GM23338 (cell line): ENCODE results near the gene HDAC10. TPM values are rescaled to one million over a fixed set of nuclear protein-coding genes. Genes with fewer than 3 reads are reported as not detected.

Experiments
- ATAC-seq: fragments of 200-7000 bp; cut with Tn5 transposase; 3 replicates; pipeline ENCODE4 v1.9.1; 2020
- DNase-seq: peaks from one replicate; pipeline ENCODE4 v3.0.0-alpha.2; 2015; ENCODE audit warnings: low spot score
- H2AFZ ChIP-seq: fragments of 200-600 bp; sonication (generic); 2 replicates; pipeline ENCODE4 v1.8.0; 2016; ENCODE audit warnings: antibody characterized with exemption, mild to moderate bottlenecking, moderate library complexity
- H3F3A ChIP-seq: fragments of 200-600 bp; sonication (generic); replicated peaks from 2 replicates; pipeline ENCODE4 v1.8.0; 2017; ENCODE audit warnings: antibody characterized with exemption, mixed run types, low read depth
- H3K27ac ChIP-seq: fragments of 200-600 bp; sonication (generic); 2 replicates; pipeline ENCODE4 v1.6.1; 2016; ENCODE audit warnings: low read depth
- H3K27me3 ChIP-seq: fragments of 200-600 bp; sonication (generic); 2 replicates; pipeline ENCODE4 v1.8.0; 2016; ENCODE audit warnings: mild to moderate bottlenecking, mixed run types, moderate library complexity; ENCODE audit not compliant: insufficient read depth
- H3K36me3 ChIP-seq: fragments of 200-600 bp; sonication (generic); 2 replicates; pipeline ENCODE4 v1.8.0; 2016; ENCODE audit warnings: mild to moderate bottlenecking; ENCODE audit not compliant: insufficient read depth
- H3K4me1 ChIP-seq: fragments of 200-600 bp; sonication (generic); 2 replicates; pipeline ENCODE4 v1.8.0; 2016; ENCODE audit warnings: mild to moderate bottlenecking, moderate library complexity; ENCODE audit not compliant: insufficient read depth
- H3K4me2 ChIP-seq: fragments of 200-600 bp; sonication (generic); 2 replicates; pipeline ENCODE4 v1.7.1; 2017; ENCODE audit warnings: mixed run types
- H3K4me3 ChIP-seq: fragments of 200-600 bp; sonication (generic); 2 replicates; pipeline ENCODE4 v1.6.1; 2016; ENCODE audit warnings: mixed run types
- H3K79me2 ChIP-seq: fragments of 200-600 bp; sonication (generic); replicated peaks from 2 replicates; pipeline ENCODE4 v1.8.0; 2017; ENCODE audit warnings: mild to moderate bottlenecking; ENCODE audit not compliant: insufficient read depth
- H3K9me2 ChIP-seq: fragments of 200-600 bp; sonication (generic); 2 replicates; pipeline ENCODE4 v1.8.0; 2017; ENCODE audit not compliant: insufficient read depth
- H4K20me1 ChIP-seq: fragments of 200-600 bp; sonication (generic); replicated peaks from 2 replicates; pipeline ENCODE4 v1.8.0; 2017; ENCODE audit warnings: mild to moderate bottlenecking; ENCODE audit not compliant: insufficient read depth
- H3K27ac Mint-ChIP-seq: 2 replicates; pipeline ENCODE4 v1.8.0; 2020; ENCODE audit warnings: inconsistent platforms, mild to moderate bottlenecking, moderate library complexity, mixed read lengths
- H3K27me3 Mint-ChIP-seq: 3 replicates; pipeline ENCODE4 v1.8.0; 2022; ENCODE audit warnings: low read depth, mild to moderate bottlenecking, moderate library complexity, mixed read lengths, inconsistent platforms; ENCODE audit not compliant: insufficient read depth, poor library complexity
- H3K36me3 Mint-ChIP-seq: 3 replicates; pipeline ENCODE4 v1.8.0; 2021; ENCODE audit warnings: low read depth, mild to moderate bottlenecking, inconsistent platforms, moderate library complexity, mixed read lengths
- H3K4me1 Mint-ChIP-seq: 3 replicates; pipeline ENCODE4 v1.8.0; 2020; ENCODE audit warnings: mild to moderate bottlenecking, inconsistent platforms, mixed read lengths
- H3K4me3 Mint-ChIP-seq: 3 replicates; pipeline ENCODE4 v1.8.0; 2021; ENCODE audit warnings: moderate library complexity, mild to moderate bottlenecking, inconsistent platforms, mixed read lengths
- H3K9me3 Mint-ChIP-seq: 3 replicates; pipeline ENCODE4 v1.8.0; 2020; ENCODE audit warnings: moderate library complexity, mild to moderate bottlenecking, inconsistent platforms, mixed read lengths
- CREB1 ChIP-seq: fragments of 250-450 bp; sonication (Bioruptor Pico); IDR thresholded peaks from 2 replicates; pipeline ENCODE4 v1.5.0; 2020; ENCODE audit warnings: low read depth, mild to moderate bottlenecking, moderate library complexity
- EZH2 ChIP-seq: fragments of 200-600 bp; sonication (generic); IDR thresholded peaks from one replicate; pipeline ENCODE4 v1.8.0; 2017; ENCODE audit warnings: antibody characterized with exemption, mild to moderate bottlenecking, low read depth; ENCODE audit not compliant: unreplicated experiment
- EZH2phosphoT487 ChIP-seq: fragments of 200-600 bp; sonication (generic); IDR thresholded peaks from one replicate; pipeline ENCODE4 v1.8.1; 2018; ENCODE audit warnings: antibody characterized with exemption; ENCODE audit not compliant: unreplicated experiment
- JUNB ChIP-seq: IDR thresholded peaks from one replicate; pipeline ENCODE4 v1.6.1; 2016; ENCODE audit warnings: antibody characterized with exemption; ENCODE audit not compliant: unreplicated experiment
- NANOG ChIP-seq: IDR thresholded peaks from 2 replicates; pipeline ENCODE4 v1.6.1; 2016; ENCODE audit warnings: antibody characterized with exemption, borderline replicate concordance
- POLR2AphosphoS5 ChIP-seq: IDR thresholded peaks from 2 replicates; pipeline ENCODE4 v1.6.1; 2016; ENCODE audit warnings: antibody characterized with exemption, low read depth
- STAT1 ChIP-seq: IDR thresholded peaks from one replicate; pipeline ENCODE4 v1.6.1; 2016; ENCODE audit warnings: antibody characterized with exemption; ENCODE audit not compliant: unreplicated experiment
- ZNF114 ChIP-seq: fragments of 250-450 bp; sonication (Bioruptor Pico); IDR thresholded peaks from 2 replicates; pipeline ENCODE4 v1.5.0; 2020; ENCODE audit warnings: mild to moderate bottlenecking, moderate library complexity
- ZNF331 ChIP-seq: fragments of 250-450 bp; sonication (Bioruptor Pico); IDR thresholded peaks from 2 replicates; pipeline ENCODE4 v1.5.0; 2020; ENCODE audit warnings: low read depth, mild to moderate bottlenecking, moderate library complexity
- polyA plus RNA-seq: library from polyadenylated mRNA; unstranded; fragments of >200 nt; fragmentation: Nextera tagmentation; extraction: Ambion mirVana; gene quantifications from 2 replicates; pipeline ENCODE4 v1.2.1, GENCODE V29; 2016
- total RNA-seq: library from RNA; depleted of rRNA; stranded (reverse); fragments of >200 nt; shearing (Covaris generic); gene quantifications from 2 replicates; pipeline ENCODE4 v1.2.3, GENCODE V29; 2014
- TF ChIP-seq, protein P1 (sequence below): IDR thresholded peaks from one replicate; pipeline ENCODE4 v1.6.1; 2018; ENCODE audit warnings: antibody characterized with exemption; ENCODE audit not compliant: unreplicated experiment
- TF ChIP-seq, protein P2 (sequence below): IDR thresholded peaks from 2 replicates; pipeline ENCODE4 v1.6.1; 2016; ENCODE audit warnings: antibody characterized with exemption
- TF ChIP-seq, protein P3 (sequence below), 2 experiments: fragments of 200-600 bp in 1 of 2; sonication (generic) in 1 of 2; conservative IDR thresholded peaks; 2 replicates each; pipeline versions ENCODE4 v1.5.1 to v1.6.1; 2016 to 2017; ENCODE audit warnings: antibody characterized with exemption in 2 of 2, low read depth in 2 of 2, mild to moderate bottlenecking in 2 of 2, moderate library complexity in 1 of 2
- TF ChIP-seq, protein P4 (sequence below): fragments of 250-450 bp; sonication (Bioruptor Pico); IDR thresholded peaks from 2 replicates; pipeline ENCODE4 v1.5.0; 2020; ENCODE audit warnings: mild to moderate bottlenecking, moderate library complexity

HDAC10 gene
- total and polyA plus RNA-seq, 2 experiments from 2014 or later, result 4.1 to 41.9 TPM

DNA sequence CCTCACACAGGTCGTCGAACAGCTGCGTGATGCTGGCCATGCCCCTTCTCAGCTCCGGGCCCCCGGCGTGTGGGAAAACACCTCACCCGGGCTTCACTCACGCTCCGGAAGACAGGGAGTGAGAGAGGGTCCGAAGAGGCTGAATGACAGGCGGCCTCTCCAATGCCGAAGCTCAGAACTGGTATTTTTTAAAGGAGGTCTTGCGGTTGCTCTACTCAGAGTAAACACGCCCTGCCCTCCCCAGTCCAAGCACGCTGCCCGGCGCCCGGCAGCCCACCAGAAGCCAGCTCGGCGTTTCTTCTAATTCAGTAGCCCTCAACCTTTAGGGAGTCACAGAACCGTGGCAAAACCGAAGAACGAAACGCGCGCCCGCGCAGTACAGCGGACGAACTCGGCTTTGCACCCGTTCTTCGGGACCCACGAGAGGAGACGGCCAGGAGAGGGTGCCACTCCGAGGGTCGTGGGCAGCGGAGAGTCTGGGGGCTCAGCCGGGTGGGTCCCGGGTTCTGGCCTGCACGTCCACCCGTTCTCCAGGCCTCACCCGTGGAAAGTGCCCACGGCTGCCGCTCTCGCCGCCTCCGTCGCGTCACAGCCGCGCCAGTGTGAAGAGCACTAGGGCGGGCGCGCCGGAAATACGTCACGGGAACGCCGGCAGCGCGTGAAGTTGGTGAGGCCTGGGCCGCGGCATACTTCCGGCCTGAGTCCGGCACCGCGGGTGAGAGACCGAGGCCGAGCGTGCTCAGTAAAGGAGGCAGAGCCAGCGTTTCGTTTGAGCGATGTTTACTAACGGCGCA, 6.4 kb downstream of the HDAC10 start, which contains the start of gene TUBGCP6:
Gene TUBGCP6 (minus strand): TSS at position 604 of the 794 bp plus-strand sequence. CDS start 564 bp downstream, at position 40.
- Mint-ChIP-seq H3K9me3 (no peaks in the 10 kb centered on the region), H3K4me1 (peaks cover 21% of the 10 kb centered on the region; the same call in 2 of the 3 replicates), H3K4me3 (peak within 1 kb of the TSS; percentile 92), H3K27ac (peak within 1 kb of the TSS; percentile 97), H3K36me3 (peaks cover 11% of the 10 kb centered on the region; the same call in 2 of the 3 replicates), H3K27me3 (peaks cover 8% of the 10 kb centered on the region)
- H3K9me2 ChIP-seq, result no peaks in the 10 kb centered on the region
- H4K20me1 ChIP-seq, result peaks cover 6% of the 10 kb centered on the region; the same call in 1 of the 2 replicates
- DNase-seq (peak; percentile 98), ATAC-seq (peak; percentile 84)
- H3K4me2 ChIP-seq, result peak within 1 kb of the TSS; percentile 97
- H3F3A ChIP-seq, result peaks cover 2% of the 10 kb centered on the region; the same call in 1 of the 2 replicates
- peak within 1 kb of the TSS; percentile 99 for H3K4me3 ChIP-seq
- peaks cover 40% of the 10 kb centered on the region for H3K79me2 ChIP-seq
- H3K4me1 ChIP-seq, result peaks cover 12% of the 10 kb centered on the region
- H3K36me3 ChIP-seq, result no peaks in the 10 kb centered on the region
- TF ChIP-seq, protein P1, sequence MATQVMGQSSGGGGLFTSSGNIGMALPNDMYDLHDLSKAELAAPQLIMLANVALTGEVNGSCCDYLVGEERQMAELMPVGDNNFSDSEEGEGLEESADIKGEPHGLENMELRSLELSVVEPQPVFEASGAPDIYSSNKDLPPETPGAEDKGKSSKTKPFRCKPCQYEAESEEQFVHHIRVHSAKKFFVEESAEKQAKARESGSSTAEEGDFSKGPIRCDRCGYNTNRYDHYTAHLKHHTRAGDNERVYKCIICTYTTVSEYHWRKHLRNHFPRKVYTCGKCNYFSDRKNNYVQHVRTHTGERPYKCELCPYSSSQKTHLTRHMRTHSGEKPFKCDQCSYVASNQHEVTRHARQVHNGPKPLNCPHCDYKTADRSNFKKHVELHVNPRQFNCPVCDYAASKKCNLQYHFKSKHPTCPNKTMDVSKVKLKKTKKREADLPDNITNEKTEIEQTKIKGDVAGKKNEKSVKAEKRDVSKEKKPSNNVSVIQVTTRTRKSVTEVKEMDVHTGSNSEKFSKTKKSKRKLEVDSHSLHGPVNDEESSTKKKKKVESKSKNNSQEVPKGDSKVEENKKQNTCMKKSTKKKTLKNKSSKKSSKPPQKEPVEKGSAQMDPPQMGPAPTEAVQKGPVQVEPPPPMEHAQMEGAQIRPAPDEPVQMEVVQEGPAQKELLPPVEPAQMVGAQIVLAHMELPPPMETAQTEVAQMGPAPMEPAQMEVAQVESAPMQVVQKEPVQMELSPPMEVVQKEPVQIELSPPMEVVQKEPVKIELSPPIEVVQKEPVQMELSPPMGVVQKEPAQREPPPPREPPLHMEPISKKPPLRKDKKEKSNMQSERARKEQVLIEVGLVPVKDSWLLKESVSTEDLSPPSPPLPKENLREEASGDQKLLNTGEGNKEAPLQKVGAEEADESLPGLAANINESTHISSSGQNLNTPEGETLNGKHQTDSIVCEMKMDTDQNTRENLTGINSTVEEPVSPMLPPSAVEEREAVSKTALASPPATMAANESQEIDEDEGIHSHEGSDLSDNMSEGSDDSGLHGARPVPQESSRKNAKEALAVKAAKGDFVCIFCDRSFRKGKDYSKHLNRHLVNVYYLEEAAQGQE, result no peak
- TF ChIP-seq NANOG (no peak), POLR2AphosphoS5 (peak; percentile 94), CREB1 (CRISPR knock-in tag) (peak; percentile 99), JUNB (no peak), EZH2phosphoT487 (no peak), EZH2 (no peak), ZNF114 (no peak), ZNF331 (CRISPR knock-in tag) (no peak), STAT1 (no peak)
- TF ChIP-seq, protein P2, sequence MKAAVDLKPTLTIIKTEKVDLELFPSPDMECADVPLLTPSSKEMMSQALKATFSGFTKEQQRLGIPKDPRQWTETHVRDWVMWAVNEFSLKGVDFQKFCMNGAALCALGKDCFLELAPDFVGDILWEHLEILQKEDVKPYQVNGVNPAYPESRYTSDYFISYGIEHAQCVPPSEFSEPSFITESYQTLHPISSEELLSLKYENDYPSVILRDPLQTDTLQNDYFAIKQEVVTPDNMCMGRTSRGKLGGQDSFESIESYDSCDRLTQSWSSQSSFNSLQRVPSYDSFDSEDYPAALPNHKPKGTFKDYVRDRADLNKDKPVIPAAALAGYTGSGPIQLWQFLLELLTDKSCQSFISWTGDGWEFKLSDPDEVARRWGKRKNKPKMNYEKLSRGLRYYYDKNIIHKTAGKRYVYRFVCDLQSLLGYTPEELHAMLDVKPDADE, result peak; percentile 83; the same call in 1 of the 2 replicates
- TF ChIP-seq, protein P3, sequence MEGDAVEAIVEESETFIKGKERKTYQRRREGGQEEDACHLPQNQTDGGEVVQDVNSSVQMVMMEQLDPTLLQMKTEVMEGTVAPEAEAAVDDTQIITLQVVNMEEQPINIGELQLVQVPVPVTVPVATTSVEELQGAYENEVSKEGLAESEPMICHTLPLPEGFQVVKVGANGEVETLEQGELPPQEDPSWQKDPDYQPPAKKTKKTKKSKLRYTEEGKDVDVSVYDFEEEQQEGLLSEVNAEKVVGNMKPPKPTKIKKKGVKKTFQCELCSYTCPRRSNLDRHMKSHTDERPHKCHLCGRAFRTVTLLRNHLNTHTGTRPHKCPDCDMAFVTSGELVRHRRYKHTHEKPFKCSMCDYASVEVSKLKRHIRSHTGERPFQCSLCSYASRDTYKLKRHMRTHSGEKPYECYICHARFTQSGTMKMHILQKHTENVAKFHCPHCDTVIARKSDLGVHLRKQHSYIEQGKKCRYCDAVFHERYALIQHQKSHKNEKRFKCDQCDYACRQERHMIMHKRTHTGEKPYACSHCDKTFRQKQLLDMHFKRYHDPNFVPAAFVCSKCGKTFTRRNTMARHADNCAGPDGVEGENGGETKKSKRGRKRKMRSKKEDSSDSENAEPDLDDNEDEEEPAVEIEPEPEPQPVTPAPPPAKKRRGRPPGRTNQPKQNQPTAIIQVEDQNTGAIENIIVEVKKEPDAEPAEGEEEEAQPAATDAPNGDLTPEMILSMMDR (conservative IDR thresholded peaks at IDR 0.05; ENCODE audit: low read depth in 2 of 2), result 0 out of 4 replicates have a peak, but pooled peaks of 1 of the 2 experiments have one; percentile 19
- TF ChIP-seq, protein P4, sequence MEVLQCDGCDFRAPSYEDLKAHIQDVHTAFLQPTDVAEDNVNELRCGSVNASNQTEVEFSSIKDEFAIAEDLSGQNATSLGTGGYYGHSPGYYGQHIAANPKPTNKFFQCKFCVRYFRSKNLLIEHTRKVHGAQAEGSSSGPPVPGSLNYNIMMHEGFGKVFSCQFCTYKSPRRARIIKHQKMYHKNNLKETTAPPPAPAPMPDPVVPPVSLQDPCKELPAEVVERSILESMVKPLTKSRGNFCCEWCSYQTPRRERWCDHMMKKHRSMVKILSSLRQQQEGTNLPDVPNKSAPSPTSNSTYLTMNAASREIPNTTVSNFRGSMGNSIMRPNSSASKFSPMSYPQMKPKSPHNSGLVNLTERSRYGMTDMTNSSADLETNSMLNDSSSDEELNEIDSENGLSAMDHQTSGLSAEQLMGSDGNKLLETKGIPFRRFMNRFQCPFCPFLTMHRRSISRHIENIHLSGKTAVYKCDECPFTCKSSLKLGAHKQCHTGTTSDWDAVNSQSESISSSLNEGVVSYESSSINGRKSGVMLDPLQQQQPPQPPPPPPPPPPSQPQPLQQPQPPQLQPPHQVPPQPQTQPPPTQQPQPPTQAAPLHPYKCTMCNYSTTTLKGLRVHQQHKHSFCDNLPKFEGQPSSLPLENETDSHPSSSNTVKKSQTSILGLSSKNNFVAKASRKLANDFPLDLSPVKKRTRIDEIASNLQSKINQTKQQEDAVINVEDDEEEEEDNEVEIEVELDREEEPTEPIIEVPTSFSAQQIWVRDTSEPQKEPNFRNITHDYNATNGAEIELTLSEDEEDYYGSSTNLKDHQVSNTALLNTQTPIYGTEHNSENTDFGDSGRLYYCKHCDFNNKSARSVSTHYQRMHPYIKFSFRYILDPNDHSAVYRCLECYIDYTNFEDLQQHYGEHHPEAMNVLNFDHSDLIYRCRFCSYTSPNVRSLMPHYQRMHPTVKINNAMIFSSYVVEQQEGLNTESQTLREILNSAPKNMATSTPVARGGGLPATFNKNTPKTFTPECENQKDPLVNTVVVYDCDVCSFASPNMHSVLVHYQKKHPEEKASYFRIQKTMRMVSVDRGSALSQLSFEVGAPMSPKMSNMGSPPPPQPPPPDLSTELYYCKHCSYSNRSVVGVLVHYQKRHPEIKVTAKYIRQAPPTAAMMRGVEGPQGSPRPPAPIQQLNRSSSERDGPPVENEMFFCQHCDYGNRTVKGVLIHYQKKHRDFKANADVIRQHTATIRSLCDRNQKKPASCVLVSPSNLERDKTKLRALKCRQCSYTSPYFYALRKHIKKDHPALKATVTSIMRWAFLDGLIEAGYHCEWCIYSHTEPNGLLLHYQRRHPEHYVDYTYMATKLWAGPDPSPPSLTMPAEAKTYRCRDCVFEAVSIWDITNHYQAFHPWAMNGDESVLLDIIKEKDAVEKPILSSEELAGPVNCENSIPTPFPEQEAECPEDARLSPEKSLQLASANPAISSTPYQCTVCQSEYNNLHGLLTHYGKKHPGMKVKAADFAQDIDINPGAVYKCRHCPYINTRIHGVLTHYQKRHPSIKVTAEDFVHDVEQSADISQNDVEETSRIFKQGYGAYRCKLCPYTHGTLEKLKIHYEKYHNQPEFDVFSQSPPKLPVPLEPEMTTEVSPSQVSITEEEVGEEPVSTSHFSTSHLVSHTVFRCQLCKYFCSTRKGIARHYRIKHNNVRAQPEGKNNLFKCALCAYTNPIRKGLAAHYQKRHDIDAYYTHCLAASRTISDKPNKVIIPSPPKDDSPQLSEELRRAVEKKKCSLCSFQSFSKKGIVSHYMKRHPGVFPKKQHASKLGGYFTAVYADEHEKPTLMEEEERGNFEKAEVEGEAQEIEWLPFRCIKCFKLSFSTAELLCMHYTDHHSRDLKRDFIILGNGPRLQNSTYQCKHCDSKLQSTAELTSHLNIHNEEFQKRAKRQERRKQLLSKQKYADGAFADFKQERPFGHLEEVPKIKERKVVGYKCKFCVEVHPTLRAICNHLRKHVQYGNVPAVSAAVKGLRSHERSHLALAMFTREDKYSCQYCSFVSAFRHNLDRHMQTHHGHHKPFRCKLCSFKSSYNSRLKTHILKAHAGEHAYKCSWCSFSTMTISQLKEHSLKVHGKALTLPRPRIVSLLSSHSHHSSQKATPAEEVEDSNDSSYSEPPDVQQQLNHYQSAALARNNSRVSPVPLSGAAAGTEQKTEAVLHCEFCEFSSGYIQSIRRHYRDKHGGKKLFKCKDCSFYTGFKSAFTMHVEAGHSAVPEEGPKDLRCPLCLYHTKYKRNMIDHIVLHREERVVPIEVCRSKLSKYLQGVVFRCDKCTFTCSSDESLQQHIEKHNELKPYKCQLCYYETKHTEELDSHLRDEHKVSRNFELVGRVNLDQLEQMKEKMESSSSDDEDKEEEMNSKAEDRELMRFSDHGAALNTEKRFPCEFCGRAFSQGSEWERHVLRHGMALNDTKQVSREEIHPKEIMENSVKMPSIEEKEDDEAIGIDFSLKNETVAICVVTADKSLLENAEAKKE (CRISPR knock-in tag), result no peak
- H3K27me3 ChIP-seq, result no peaks in the 10 kb centered on the region
- H3K27ac ChIP-seq, result no peak within 1 kb of the TSS; the same call in 1 of the 2 replicates
- peak within 1 kb of the TSS; percentile 99; the same call in 1 of the 2 replicates for H2AFZ ChIP-seq
